ENCODE data around the gene RGL2. TPM values are rescaled to one million over a fixed set of nuclear protein-coding genes. Genes with fewer than 3 reads are reported as not detected.
"Not testable (repeated sequence)": the region's sequence is repeated elsewhere in the genome, so short reads cannot be mapped to it uniquely, and the experiment has no call there.

Gene RGL2
- total RNA-seq, 2 experiments from 2014 or later = 15.0 to 17.7 TPM

- Mint-ChIP-seq H3K27ac (peak overlapping the region; percentile 100), H3K36me3 (peaks cover 53% of the 10 kb centered on the region), H3K4me1 (peaks cover 43% of the 10 kb centered on the region), H3K4me3 (peak overlapping the region; percentile 95)
- not testable (repeated sequence) for H3K27me3 Mint-ChIP-seq, H3K9me3 Mint-ChIP-seq, DNase-seq
These were observed 22.8 kb downstream of the RGL2 start for GRCh38 chr6:33275795-33276580.

GRCh38 chr6:33273924-33274902 is 24.5 kb downstream of the RGL2 start:
- Mint-ChIP-seq H3K4me1 (peaks cover 46% of the 10 kb centered on the region), H3K9me3 (no peaks in the 10 kb centered on the region), H3K27ac (peak overlapping the region; percentile 100), H3K4me3 (peak overlapping the region; percentile 95), H3K36me3 (peaks cover 55% of the 10 kb centered on the region), H3K27me3 (no peaks in the 10 kb centered on the region)
- no peak for DNase-seq

GRCh38 chr6:33273129-33273923 is 25.4 kb downstream of the RGL2 start:
- Mint-ChIP-seq H3K27ac (peak overlapping the region; percentile 100), H3K27me3 (no peaks in the 10 kb centered on the region), H3K4me1 (peaks cover 39% of the 10 kb centered on the region), H3K4me3 (peak overlapping the region; percentile 95), H3K9me3 (no peaks in the 10 kb centered on the region), H3K36me3 (peaks cover 56% of the 10 kb centered on the region)
- DNase-seq = no peak

GRCh38 chr6:33272275-33273128 is 26.2 kb downstream of the RGL2 start:
- H3K4me3 Mint-ChIP-seq = peak overlapping the region; percentile 95
- H3K36me3 Mint-ChIP-seq = peaks cover 63% of the 10 kb centered on the region
- peaks cover 33% of the 10 kb centered on the region for H3K4me1 Mint-ChIP-seq
- DNase-seq = no peak
- H3K27me3 Mint-ChIP-seq = no peaks in the 10 kb centered on the region
- no peaks in the 10 kb centered on the region for H3K9me3 Mint-ChIP-seq
- H3K27ac Mint-ChIP-seq = peak overlapping the region; percentile 100

- H3K27ac Mint-ChIP-seq = peak within 1 kb of the TSS; percentile 100
- peaks cover 30% of the 10 kb centered on the region for H3K4me1 Mint-ChIP-seq
- peak within 1 kb of the TSS; percentile 95 for H3K4me3 Mint-ChIP-seq
- no peaks in the 10 kb centered on the region for H3K9me3 Mint-ChIP-seq
- H3K36me3 Mint-ChIP-seq = peaks cover 64% of the 10 kb centered on the region
- no peaks in the 10 kb centered on the region for H3K27me3 Mint-ChIP-seq
- peak; percentile 87 for DNase-seq
These were observed 27.1 kb downstream of the RGL2 start, which contains the start of the genes RPS18 and VPS52 for GRCh38 chr6:33271468-33272274. RPS18 (plus strand) TSS chr6:33272075; CDS start chr6:33272120, 45 bp downstream. VPS52 (minus strand) TSS chr6:33271876; CDS start chr6:33271675, 201 bp downstream.

GRCh38 chr6:33271117-33271467 is 27.6 kb downstream of the RGL2 start:
- Mint-ChIP-seq H3K27ac (peak overlapping the region; percentile 100), H3K4me1 (peaks cover 25% of the 10 kb centered on the region)

GRCh38 chr6:33264015-33264414 is 34.7 kb downstream of the RGL2 start:
- no peaks in the 10 kb centered on the region for H3K9me3 Mint-ChIP-seq
- H3K4me3 Mint-ChIP-seq = no peak overlapping the region
- no peaks in the 10 kb centered on the region for H3K27me3 Mint-ChIP-seq
- peak overlapping the region; percentile 27 for H3K27ac Mint-ChIP-seq
- H3K36me3 Mint-ChIP-seq = peaks cover 23% of the 10 kb centered on the region
- H3K4me1 Mint-ChIP-seq = peaks cover 3% of the 10 kb centered on the region
- DNase-seq = no peak

More at GRCh38 chr6:33271117-33271467, 27.6 kb downstream of the RGL2 start:
- H3K4me3 Mint-ChIP-seq = peak overlapping the region; percentile 95
- DNase-seq = no peak
- H3K27me3 Mint-ChIP-seq = no peaks in the 10 kb centered on the region
- H3K9me3 Mint-ChIP-seq = no peaks in the 10 kb centered on the region
- H3K36me3 Mint-ChIP-seq = peaks cover 58% of the 10 kb centered on the region

- peaks cover 19% of the 10 kb centered on the region for H3K36me3 Mint-ChIP-seq
These were observed 36.3 kb downstream of the RGL2 start for GRCh38 chr6:33262490-33262889.

GRCh38 chr6:33259032-33259431 is 39.7 kb downstream of the RGL2 start:
- Mint-ChIP-seq H3K4me1 (no peaks in the 10 kb centered on the region), H3K36me3 (peaks cover 19% of the 10 kb centered on the region)
- DNase-seq = no peak

More at GRCh38 chr6:33262490-33262889, 36.3 kb downstream of the RGL2 start:
- H3K27me3 Mint-ChIP-seq, H3K9me3 Mint-ChIP-seq, H3K4me3 Mint-ChIP-seq, DNase-seq, H3K4me1 Mint-ChIP-seq, H3K27ac Mint-ChIP-seq: not testable (repeated sequence)

GRCh38 chr6:33254591-33254990 is 44.2 kb downstream of the RGL2 start:
- no peaks in the 10 kb centered on the region for H3K9me3 Mint-ChIP-seq
- H3K36me3 Mint-ChIP-seq = peaks cover 26% of the 10 kb centered on the region
- DNase-seq = no peak
- no peak overlapping the region for H3K4me3 Mint-ChIP-seq
- H3K4me1 Mint-ChIP-seq = peaks cover 25% of the 10 kb centered on the region
- H3K27me3 Mint-ChIP-seq = no peaks in the 10 kb centered on the region
- H3K27ac Mint-ChIP-seq = no peak overlapping the region

More at GRCh38 chr6:33259032-33259431, 39.7 kb downstream of the RGL2 start:
- Mint-ChIP-seq H3K4me3 (no peak overlapping the region), H3K27ac (no peak overlapping the region), H3K9me3 (no peaks in the 10 kb centered on the region), H3K27me3 (no peaks in the 10 kb centered on the region)

- H3K27ac Mint-ChIP-seq = peak overlapping the region; percentile 10
- no peaks in the 10 kb centered on the region for H3K27me3 Mint-ChIP-seq
- H3K4me3 Mint-ChIP-seq = no peak overlapping the region
- DNase-seq = no peak
- H3K36me3 Mint-ChIP-seq = peaks cover 24% of the 10 kb centered on the region
- peaks cover 35% of the 10 kb centered on the region for H3K4me1 Mint-ChIP-seq
- H3K9me3 Mint-ChIP-seq = no peaks in the 10 kb centered on the region
These were observed 46.0 kb downstream of the RGL2 start for GRCh38 chr6:33252759-33253158.

GRCh38 chr6:33251395-33252012 is 47.2 kb downstream of the RGL2 start:
- H3K36me3 Mint-ChIP-seq = peaks cover 23% of the 10 kb centered on the region
- H3K4me3 Mint-ChIP-seq = no peak overlapping the region
- peak overlapping the region; percentile 32 for H3K27ac Mint-ChIP-seq
- no peak for DNase-seq
- H3K27me3 Mint-ChIP-seq = no peaks in the 10 kb centered on the region
- no peaks in the 10 kb centered on the region for H3K9me3 Mint-ChIP-seq
- peaks cover 35% of the 10 kb centered on the region for H3K4me1 Mint-ChIP-seq

- no peak for DNase-seq
- no peaks in the 10 kb centered on the region for H3K27me3 Mint-ChIP-seq
- no peaks in the 10 kb centered on the region for H3K9me3 Mint-ChIP-seq
- H3K4me1 Mint-ChIP-seq = peaks cover 35% of the 10 kb centered on the region
- H3K27ac Mint-ChIP-seq = peak overlapping the region; percentile 32
- H3K36me3 Mint-ChIP-seq = peaks cover 23% of the 10 kb centered on the region
- H3K4me3 Mint-ChIP-seq = peak overlapping the region; percentile 90
These were observed 48.0 kb downstream of the RGL2 start for GRCh38 chr6:33250731-33251130.

Measured in activated naive CD8-positive, alpha-beta T cell treated with anti-CD3 and anti-CD28 coated beads for 36 hours (primary cell).